ENCODE results near the gene ZFYVE9.
"Not testable (repeated sequence)": the region's sequence is repeated elsewhere in the genome, so short reads cannot be mapped to it uniquely, and the experiment has no call there.

The ZFYVE9 gene

GRCh38 chr1:52179073-52179472 is 37.2 kb downstream of the ZFYVE9 start:
- 75% methylated on average over 6 of the region's 6 CpGs for WGBS
- Histone ChIP-seq H3K9ac (ENCODE audit: low read depth, low read length) (no peak overlapping the region), H3K27ac (ENCODE audit: low read depth, low read length) (no peak overlapping the region), H3K4me1 (ENCODE audit: insufficient read depth, low read length) (no peaks in the 10 kb centered on the region; the same call in 1 of the 2 replicates), H3K9me3 (ENCODE audit: insufficient read depth, low read depth, low read length) (peaks cover 10% of the 10 kb centered on the region), H3K4me3 (ENCODE audit: low read length) (no peak overlapping the region), H3K36me3 (ENCODE audit: insufficient read depth, low read length) (no peaks in the 10 kb centered on the region), H3K27me3 (ENCODE audit: insufficient read depth, low read length) (no peaks in the 10 kb centered on the region)

- H3K27ac ChIP-seq (ENCODE audit: low read depth, low read length), result no peak overlapping the region
- 91% methylated on average over 3 of the region's 3 CpGs for WGBS
- H3K27me3 ChIP-seq (ENCODE audit: insufficient read depth, low read length), result no peaks in the 10 kb centered on the region
These were observed 38.3 kb downstream of the ZFYVE9 start for GRCh38 chr1:52180176-52180575.

GRCh38 chr1:52181759-52182158 is 39.9 kb downstream of the ZFYVE9 start:
- not testable (repeated sequence) for H3K9ac ChIP-seq (ENCODE audit: low read depth, low read length); H3K27me3 ChIP-seq (ENCODE audit: insufficient read depth, low read length); H3K4me1 ChIP-seq (ENCODE audit: insufficient read depth, low read length); H3K36me3 ChIP-seq (ENCODE audit: insufficient read depth, low read length); H3K4me3 ChIP-seq (ENCODE audit: low read length); H3K27ac ChIP-seq (ENCODE audit: low read depth, low read length)
- H3K9me3 ChIP-seq (ENCODE audit: insufficient read depth, low read depth, low read length), result peaks cover 10% of the 10 kb centered on the region
- 97% methylated on average over 36 of the region's 36 CpGs for WGBS

More at GRCh38 chr1:52180176-52180575, 38.3 kb downstream of the ZFYVE9 start:
- H3K9me3 ChIP-seq (ENCODE audit: insufficient read depth, low read depth, low read length), result peaks cover 10% of the 10 kb centered on the region
- no peaks in the 10 kb centered on the region for H3K36me3 ChIP-seq (ENCODE audit: insufficient read depth, low read length)
- H3K4me3 ChIP-seq (ENCODE audit: low read length), result no peak overlapping the region
- H3K4me1 ChIP-seq (ENCODE audit: insufficient read depth, low read length), result no peaks in the 10 kb centered on the region; the same call in 1 of the 2 replicates
- no peak overlapping the region for H3K9ac ChIP-seq (ENCODE audit: low read depth, low read length)

- WGBS, result 85% methylated on average over 3 of the region's 5 CpGs
- not testable (repeated sequence) for H3K9me3 ChIP-seq (ENCODE audit: insufficient read depth, low read depth, low read length); H3K36me3 ChIP-seq (ENCODE audit: insufficient read depth, low read length)
These were observed 40.4 kb downstream of the ZFYVE9 start for GRCh38 chr1:52182328-52182727.

GRCh38 chr1:52182874-52183400 is 41.0 kb downstream of the ZFYVE9 start:
- Histone ChIP-seq H3K27ac (ENCODE audit: low read depth, low read length) (no peak overlapping the region), H3K4me1 (ENCODE audit: insufficient read depth, low read length) (no peaks in the 10 kb centered on the region; the same call in 1 of the 2 replicates), H3K4me3 (ENCODE audit: low read length) (no peak overlapping the region), H3K9ac (ENCODE audit: low read depth, low read length) (no peak overlapping the region), H3K27me3 (ENCODE audit: insufficient read depth, low read length) (no peaks in the 10 kb centered on the region), H3K36me3 (ENCODE audit: insufficient read depth, low read length) (no peaks in the 10 kb centered on the region), H3K9me3 (ENCODE audit: insufficient read depth, low read depth, low read length) (0 out of 2 replicates have a peak, but pooled peaks cover 2% of the 10 kb centered on the region)
- 95% methylated on average over 3 of the region's 3 CpGs for WGBS

More at GRCh38 chr1:52182328-52182727, 40.4 kb downstream of the ZFYVE9 start:
- not testable (repeated sequence) for H3K27ac ChIP-seq (ENCODE audit: low read depth, low read length); H3K4me3 ChIP-seq (ENCODE audit: low read length); H3K4me1 ChIP-seq (ENCODE audit: insufficient read depth, low read length); H3K27me3 ChIP-seq (ENCODE audit: insufficient read depth, low read length); H3K9ac ChIP-seq (ENCODE audit: low read depth, low read length)

- Histone ChIP-seq H3K4me3 (ENCODE audit: low read length) (no peak overlapping the region), H3K27ac (ENCODE audit: low read depth, low read length) (no peak overlapping the region), H3K36me3 (ENCODE audit: insufficient read depth, low read length) (no peaks in the 10 kb centered on the region), H3K27me3 (ENCODE audit: insufficient read depth, low read length) (no peaks in the 10 kb centered on the region), H3K9me3 (ENCODE audit: insufficient read depth, low read depth, low read length) (no peaks in the 10 kb centered on the region), H3K9ac (ENCODE audit: low read depth, low read length) (no peak overlapping the region), H3K4me1 (ENCODE audit: insufficient read depth, low read length) (no peaks in the 10 kb centered on the region; the same call in 1 of the 2 replicates)
- WGBS, result 100% methylated on average over 2 of the region's 2 CpGs
These were observed 44.6 kb downstream of the ZFYVE9 start for GRCh38 chr1:52186449-52186848.

- no peak overlapping the region for H3K9ac ChIP-seq (ENCODE audit: low read depth, low read length)
- no peak overlapping the region for H3K4me3 ChIP-seq (ENCODE audit: low read length)
- no peaks in the 10 kb centered on the region for H3K36me3 ChIP-seq (ENCODE audit: insufficient read depth, low read length)
- no peak overlapping the region for H3K27ac ChIP-seq (ENCODE audit: low read depth, low read length)
- WGBS, result 91% methylated on average over 5 of the region's 5 CpGs
- no peaks in the 10 kb centered on the region for H3K27me3 ChIP-seq (ENCODE audit: insufficient read depth, low read length)
- H3K4me1 ChIP-seq (ENCODE audit: insufficient read depth, low read length), result no peaks in the 10 kb centered on the region
- no peaks in the 10 kb centered on the region for H3K9me3 ChIP-seq (ENCODE audit: insufficient read depth, low read depth, low read length)
These were observed 48.1 kb downstream of the ZFYVE9 start for GRCh38 chr1:52189898-52190480.

GRCh38 chr1:52190500-52191252 is 48.8 kb downstream of the ZFYVE9 start:
- no peaks in the 10 kb centered on the region for H3K36me3 ChIP-seq (ENCODE audit: insufficient read depth, low read length)
- H3K4me3 ChIP-seq (ENCODE audit: low read length), result no peak overlapping the region
- no peaks in the 10 kb centered on the region for H3K9me3 ChIP-seq (ENCODE audit: insufficient read depth, low read depth, low read length)
- 77% methylated on average over 3 of the region's 4 CpGs for WGBS
- H3K9ac ChIP-seq (ENCODE audit: low read depth, low read length), result no peak overlapping the region
- no peaks in the 10 kb centered on the region for H3K27me3 ChIP-seq (ENCODE audit: insufficient read depth, low read length)
- H3K27ac ChIP-seq (ENCODE audit: low read depth, low read length), result no peak overlapping the region
- no peaks in the 10 kb centered on the region for H3K4me1 ChIP-seq (ENCODE audit: insufficient read depth, low read length)

- Histone ChIP-seq H3K4me1 (ENCODE audit: insufficient read depth, low read length) (no peaks in the 10 kb centered on the region), H3K9me3 (ENCODE audit: insufficient read depth, low read depth, low read length) (no peaks in the 10 kb centered on the region), H3K4me3 (ENCODE audit: low read length) (no peak overlapping the region), H3K36me3 (ENCODE audit: insufficient read depth, low read length) (no peaks in the 10 kb centered on the region), H3K27me3 (ENCODE audit: insufficient read depth, low read length) (no peaks in the 10 kb centered on the region), H3K27ac (ENCODE audit: low read depth, low read length) (no peak overlapping the region), H3K9ac (ENCODE audit: low read depth, low read length) (no peak overlapping the region)
- 94% methylated on average over 2 of the region's 2 CpGs for WGBS
These were observed 49.6 kb downstream of the ZFYVE9 start for GRCh38 chr1:52191395-52191965.

- no peaks in the 10 kb centered on the region for H3K27me3 ChIP-seq (ENCODE audit: insufficient read depth, low read length)
- no peaks in the 10 kb centered on the region for H3K4me1 ChIP-seq (ENCODE audit: insufficient read depth, low read length)
- WGBS, result 93% methylated on average over 2 of the region's 2 CpGs
- H3K27ac ChIP-seq (ENCODE audit: low read depth, low read length), result no peak overlapping the region
- no peaks in the 10 kb centered on the region for H3K9me3 ChIP-seq (ENCODE audit: insufficient read depth, low read depth, low read length)
- no peak overlapping the region for H3K9ac ChIP-seq (ENCODE audit: low read depth, low read length)
- H3K4me3 ChIP-seq (ENCODE audit: low read length), result no peak overlapping the region
- no peaks in the 10 kb centered on the region for H3K36me3 ChIP-seq (ENCODE audit: insufficient read depth, low read length)
These were observed 50.1 kb downstream of the ZFYVE9 start for GRCh38 chr1:52192024-52192423.

- 100% methylated on average over 1 of the region's 1 CpG for WGBS
- Histone ChIP-seq H3K4me3 (ENCODE audit: low read length) (no peak overlapping the region), H3K27ac (ENCODE audit: low read depth, low read length) (no peak overlapping the region), H3K9me3 (ENCODE audit: insufficient read depth, low read depth, low read length) (no peaks in the 10 kb centered on the region), H3K36me3 (ENCODE audit: insufficient read depth, low read length) (no peaks in the 10 kb centered on the region), H3K27me3 (ENCODE audit: insufficient read depth, low read length) (no peaks in the 10 kb centered on the region), H3K4me1 (ENCODE audit: insufficient read depth, low read length) (no peaks in the 10 kb centered on the region), H3K9ac (ENCODE audit: low read depth, low read length) (no peak overlapping the region)
These were observed 50.5 kb downstream of the ZFYVE9 start for GRCh38 chr1:52192436-52192835.

All from HUES64 (cell line).